PC-3 (cell line): ENCODE data around the gene CAV1.

Experiments
- EZH2phosphoT487 ChIP-seq: fragments of 300-600 bp; sonication (generic); IDR thresholded peaks from 2 replicates; pipeline ENCODE4 v1.6.1; 2018; ENCODE audit warnings: mild to moderate bottlenecking, antibody characterized with exemption, low read length, borderline replicate concordance
- TF ChIP-seq, protein P1 (sequence below): fragments of 300-600 bp; sonication (generic); conservative IDR thresholded peaks from 2 replicates; pipeline ENCODE4 v1.5.1; 2017; ENCODE audit warnings: antibody characterized with exemption, low read depth, mild to moderate bottlenecking, low read length

DNA sequence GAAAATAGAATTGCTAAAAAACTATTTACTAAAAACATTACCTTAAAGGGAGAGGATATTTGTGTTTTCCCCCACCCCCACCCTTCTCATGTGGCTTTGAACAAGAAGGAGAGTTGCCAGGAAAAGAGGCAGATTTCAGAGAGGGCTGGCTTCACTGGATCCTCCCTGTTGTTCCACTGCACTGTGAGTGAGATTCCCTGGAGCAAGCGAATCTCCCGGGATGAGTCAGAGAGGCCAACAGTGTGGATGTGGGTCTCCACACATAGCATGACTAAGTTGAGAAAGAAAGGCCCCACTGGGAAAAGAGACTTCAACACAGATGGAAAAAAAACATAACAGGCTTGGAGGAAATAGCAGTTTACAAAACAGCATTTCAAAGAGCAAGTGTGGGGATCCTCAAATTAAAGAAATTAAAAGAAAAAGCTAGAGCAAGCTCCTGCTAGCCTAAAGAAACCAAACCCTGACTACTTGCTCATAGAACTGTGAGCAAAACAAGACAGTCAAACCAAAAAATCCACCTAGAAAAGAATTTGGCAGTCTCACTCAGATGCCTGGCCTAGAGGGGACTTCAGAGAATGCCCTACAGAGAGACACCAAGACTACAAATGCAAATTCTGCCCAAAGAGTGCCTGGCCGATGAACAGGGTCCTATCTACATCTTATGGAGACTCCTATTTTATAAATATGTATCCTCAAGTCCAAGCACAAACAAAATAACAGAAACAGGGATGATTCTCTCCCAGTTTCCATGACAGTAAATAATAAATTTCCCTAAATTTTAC is 3.4 kb downstream of the CAV1 start:
- TF ChIP-seq, protein P1, sequence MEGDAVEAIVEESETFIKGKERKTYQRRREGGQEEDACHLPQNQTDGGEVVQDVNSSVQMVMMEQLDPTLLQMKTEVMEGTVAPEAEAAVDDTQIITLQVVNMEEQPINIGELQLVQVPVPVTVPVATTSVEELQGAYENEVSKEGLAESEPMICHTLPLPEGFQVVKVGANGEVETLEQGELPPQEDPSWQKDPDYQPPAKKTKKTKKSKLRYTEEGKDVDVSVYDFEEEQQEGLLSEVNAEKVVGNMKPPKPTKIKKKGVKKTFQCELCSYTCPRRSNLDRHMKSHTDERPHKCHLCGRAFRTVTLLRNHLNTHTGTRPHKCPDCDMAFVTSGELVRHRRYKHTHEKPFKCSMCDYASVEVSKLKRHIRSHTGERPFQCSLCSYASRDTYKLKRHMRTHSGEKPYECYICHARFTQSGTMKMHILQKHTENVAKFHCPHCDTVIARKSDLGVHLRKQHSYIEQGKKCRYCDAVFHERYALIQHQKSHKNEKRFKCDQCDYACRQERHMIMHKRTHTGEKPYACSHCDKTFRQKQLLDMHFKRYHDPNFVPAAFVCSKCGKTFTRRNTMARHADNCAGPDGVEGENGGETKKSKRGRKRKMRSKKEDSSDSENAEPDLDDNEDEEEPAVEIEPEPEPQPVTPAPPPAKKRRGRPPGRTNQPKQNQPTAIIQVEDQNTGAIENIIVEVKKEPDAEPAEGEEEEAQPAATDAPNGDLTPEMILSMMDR: no peak
- TF ChIP-seq EZH2phosphoT487: no peak
